Loucy (cell line): ENCODE measurements around the gene SGPP2.

Source experiments
- CTCF ChIP-seq: fragments of 200-600 bp; sonication (generic); conservative IDR thresholded peaks from 2 replicates; pipeline ENCODE4 v1.5.1; 2014; ENCODE audit warnings: mild to moderate bottlenecking, antibody characterized with exemption, low read length
- EZH2phosphoT487 ChIP-seq: fragments of 200-600 bp; IDR thresholded peaks from 2 replicates; pipeline ENCODE4 v1.6.1; 2018; ENCODE audit warnings: antibody characterized with exemption, mild to moderate bottlenecking, moderate library complexity, borderline replicate concordance

DNA sequence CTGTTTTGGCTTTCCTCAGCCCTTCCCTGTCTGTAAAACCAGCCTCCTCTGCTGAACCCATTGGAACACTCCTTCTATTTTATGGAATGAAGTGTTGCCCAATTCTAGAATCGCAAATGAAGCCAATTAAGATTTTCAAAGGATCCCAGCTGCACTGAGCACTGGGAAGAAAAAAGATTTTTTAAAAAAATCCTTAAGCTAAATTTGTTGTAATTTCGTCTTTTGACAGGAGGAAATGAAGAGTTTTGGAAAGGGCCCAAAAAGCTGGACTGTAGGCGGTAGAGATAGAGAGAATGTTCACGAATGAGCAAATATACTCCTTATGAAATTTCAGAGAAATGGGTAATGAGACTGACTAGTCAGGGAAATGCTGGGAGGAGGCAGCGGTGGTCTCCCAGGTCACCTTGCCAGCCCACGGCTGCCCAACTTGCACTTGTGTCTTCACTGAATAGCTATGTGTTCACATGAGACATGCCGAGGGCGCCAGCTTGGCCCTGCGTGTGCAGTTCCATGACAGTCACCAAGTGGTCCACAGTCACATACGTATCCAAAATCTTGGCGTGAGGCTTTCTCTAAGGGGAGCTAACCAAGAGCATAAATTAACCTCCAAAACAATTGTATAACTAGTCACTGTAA lies 69.9 kb downstream of the SGPP2 start:
- TF ChIP-seq CTCF = no peak
- no peak for TF ChIP-seq EZH2phosphoT487
